Ureter (tissue), 1 donor: ENCODE measurements around the gene ATP1A4. TPM values are rescaled to one million over a fixed set of nuclear protein-coding genes. Genes with fewer than 3 reads are reported as not detected.
A peak's percentile ranks its signal among the peaks of the same experiment; 100 is the strongest.
"Not testable (repeated sequence)": the region's sequence is repeated elsewhere in the genome, so short reads cannot be mapped to it uniquely, and the experiment has no call there.

Experiments
- DNase-seq: peaks from one replicate; pipeline ENCODE4 v3.0.0-alpha.2; 2020; ENCODE audit warnings: low spot score
- total RNA-seq: library from RNA; stranded (reverse); gene quantifications from one replicate; pipeline ENCODE4 v1.2.4, GENCODE V29; 2023
- donor health status: DM: yes; HTN: yes; CAD: no.

Gene ATP1A4
- 16.5 TPM for total RNA-seq

- DNase-seq, result no peak
Measured at GRCh38 chr1:160151303-160151702, at the start of gene ATP1A4. TSS of gene ATP1A4 (plus strand) at chr1:160151603. CDS start at chr1:160152041, 438 bp downstream.

GRCh38 chr1:160101717-160102522, 49.5 kb upstream of the ATP1A4 start:
- no peak for DNase-seq

- no peak for DNase-seq
Measured at GRCh38 chr1:160103658-160104408, 47.6 kb upstream of the ATP1A4 start.

GRCh38 chr1:160104486-160104885, 46.9 kb upstream of the ATP1A4 start:
- DNase-seq, result no peak

GRCh38 chr1:160105155-160105554, 46.2 kb upstream of the ATP1A4 start:
- no peak for DNase-seq

GRCh38 chr1:160107512-160107911, 43.9 kb upstream of the ATP1A4 start:
- DNase-seq, result no peak

GRCh38 chr1:160108888-160109662, 42.3 kb upstream of the ATP1A4 start:
- DNase-seq, result no peak

- no peak for DNase-seq
Measured at GRCh38 chr1:160109686-160110085, 41.7 kb upstream of the ATP1A4 start.

- DNase-seq, result not testable (repeated sequence)
Measured at GRCh38 chr1:160111462-160111861, 39.9 kb upstream of the ATP1A4 start.

- DNase-seq, result no peak
Measured at GRCh38 chr1:160112357-160112756, 39.0 kb upstream of the ATP1A4 start.

GRCh38 chr1:160113407-160113806, 38.0 kb upstream of the ATP1A4 start:
- no peak for DNase-seq

GRCh38 chr1:160114085-160114484, 37.3 kb upstream of the ATP1A4 start:
- no peak for DNase-seq

- DNase-seq, result no peak
Measured at GRCh38 chr1:160115545-160116282, 35.7 kb upstream of the ATP1A4 start, which contains the start of gene ATP1A2. TSS of gene ATP1A2 (plus strand) at chr1:160115759. CDS start at chr1:160115862, 103 bp downstream.

GRCh38 chr1:160116283-160117147, 34.9 kb upstream of the ATP1A4 start:
- no peak for DNase-seq

- DNase-seq, result no peak
Measured at GRCh38 chr1:160117300-160117699, 34.1 kb upstream of the ATP1A4 start.

- DNase-seq, result peak; percentile 69
Measured at GRCh38 chr1:160117709-160118183, 33.7 kb upstream of the ATP1A4 start.

GRCh38 chr1:160118928-160119327, 32.5 kb upstream of the ATP1A4 start:
- DNase-seq, result no peak

- no peak for DNase-seq
Measured at GRCh38 chr1:160120797-160121196, 30.6 kb upstream of the ATP1A4 start.

GRCh38 chr1:160121388-160121787, 30.0 kb upstream of the ATP1A4 start:
- DNase-seq, result no peak

GRCh38 chr1:160122978-160123495, 28.4 kb upstream of the ATP1A4 start:
- no peak for DNase-seq
